C4-2B (cell line): ENCODE measurements around the gene DLG2.
"Not testable (repeated sequence)": the region's sequence is repeated elsewhere in the genome, so short reads cannot be mapped to it uniquely, and the experiment has no call there.

Experiments
- H3K27ac ChIP-seq: fragments of 450-650 bp; 2 replicates; pipeline ENCODE4 v1.5.1; 2017
- CTCF ChIP-seq: fragments of 450-650 bp; conservative IDR thresholded peaks from 2 replicates; pipeline ENCODE4 v1.5.1; 2017; ENCODE audit warnings: mild to moderate bottlenecking
- ZFX ChIP-seq: fragments of 450-650 bp; IDR thresholded peaks from 2 replicates; pipeline ENCODE4 v1.6.1; 2017

Gene DLG2

GRCh38 chr11:83449338-83449913 lies 2177.7 kb downstream of the DLG2 start:
- no peak overlapping the region for H3K27ac ChIP-seq
- TF ChIP-seq CTCF (no peak), ZFX (no peak)

- TF ChIP-seq CTCF (no peak), ZFX (no peak)
- H3K27ac ChIP-seq = no peak overlapping the region
These were observed 2178.5 kb downstream of the DLG2 start for GRCh38 chr11:83448686-83449085.

DNA sequence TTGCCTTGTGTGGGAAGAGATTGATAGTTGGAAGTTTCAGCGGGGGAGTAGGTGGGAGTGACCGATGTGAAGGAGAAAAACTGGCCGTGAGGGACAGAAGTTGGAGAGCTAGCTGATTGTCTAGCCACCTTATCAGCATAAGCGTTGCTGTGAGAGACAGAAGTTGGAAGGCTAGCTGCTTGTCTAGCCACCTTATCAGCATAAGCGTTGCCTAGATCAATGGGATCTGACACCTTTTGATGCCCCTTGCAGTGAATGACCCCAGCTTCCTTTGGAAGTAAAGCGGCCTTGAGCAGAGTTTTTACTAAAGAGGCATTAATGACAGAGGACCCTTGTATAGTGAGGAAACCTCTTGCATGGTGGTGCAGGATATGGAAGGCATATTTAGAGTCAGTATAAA lies 2183.3 kb downstream of the DLG2 start:
- H3K27ac ChIP-seq = not testable (repeated sequence)

- no peak for TF ChIP-seq ZFX
- no peak for TF ChIP-seq CTCF
These were observed 2185.5 kb downstream of the DLG2 start for GRCh38 chr11:83441601-83442000.

DNA sequence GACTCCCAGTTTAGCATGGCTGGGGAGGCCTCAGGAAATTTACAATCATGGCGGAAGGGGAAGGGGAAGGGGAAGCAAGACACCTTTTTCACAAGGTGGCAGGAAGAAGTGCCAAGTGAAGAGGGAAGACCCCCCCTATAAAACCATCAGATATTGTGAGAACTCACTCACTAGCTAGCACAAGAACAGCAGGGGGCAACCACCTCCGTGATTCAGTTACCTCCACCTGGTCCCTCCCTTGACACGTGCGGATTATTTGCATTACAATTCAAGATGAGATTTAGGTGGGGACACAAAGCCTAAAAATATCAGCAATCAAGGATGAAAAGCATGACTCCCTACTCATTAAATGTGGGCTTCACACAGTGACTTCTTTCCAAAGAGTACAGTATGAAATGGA lies 2186.0 kb downstream of the DLG2 start:
- no peak overlapping the region for H3K27ac ChIP-seq
- TF ChIP-seq CTCF (no peak), ZFX (no peak)

More at GRCh38 chr11:83441601-83442000, 2185.5 kb downstream of the DLG2 start:
- H3K27ac ChIP-seq = no peak overlapping the region

GRCh38 chr11:83438438-83438837 lies 2188.7 kb downstream of the DLG2 start:
- TF ChIP-seq ZFX = no peak
- no peak for TF ChIP-seq CTCF
- H3K27ac ChIP-seq = no peak overlapping the region

- no peak overlapping the region for H3K27ac ChIP-seq
- TF ChIP-seq CTCF = no peak
- TF ChIP-seq ZFX = no peak
These were observed 2189.2 kb downstream of the DLG2 start for GRCh38 chr11:83437939-83438338.

DNA sequence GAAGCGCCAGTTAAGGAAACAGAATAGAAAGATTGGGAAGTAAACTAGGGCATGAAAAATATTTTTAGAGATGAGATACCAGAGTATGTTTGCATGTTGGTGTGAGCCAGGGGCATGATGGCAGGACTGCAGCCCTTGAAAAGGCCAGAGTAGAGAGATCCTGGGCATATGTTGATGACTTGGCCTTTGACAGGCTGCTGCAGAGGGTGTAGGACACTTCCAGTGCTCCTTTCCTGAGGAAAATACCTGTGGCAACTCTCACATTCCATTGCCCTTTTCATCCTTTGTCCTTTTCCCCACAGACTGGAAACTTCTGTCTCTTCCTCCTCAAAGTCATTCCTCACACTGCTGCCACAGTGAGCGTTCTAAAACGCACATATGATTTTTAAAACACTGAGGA lies 2190.3 kb downstream of the DLG2 start:
- no peak overlapping the region for H3K27ac ChIP-seq
- TF ChIP-seq CTCF (no peak), ZFX (no peak)

- H3K27ac ChIP-seq = not testable (repeated sequence)
These were observed 2192.3 kb downstream of the DLG2 start for GRCh38 chr11:83434812-83435211.
